Panc1 (cell line): ENCODE results near the gene TJP3. TPM values are rescaled to one million over a fixed set of nuclear protein-coding genes. Genes with fewer than 3 reads are reported as not detected.

Experiments
- ATAC-seq: fragments of 200-7000 bp; cut with Tn5 transposase; 2 replicates; pipeline ENCODE4 v1.9.1; 2020; ENCODE audit warnings: mild to moderate bottlenecking, moderate library complexity
- BruUV-seq: library from RNA; stranded (reverse); fragments of 400-500 nt; replicated peaks from 2 replicates; lab custom pipeline; 2021; lab: Mats Ljungman, UMichigan
- CTCF ChIA-PET: fragments of 300-600 bp; sonication (Branson Sonifier 250); formaldehyde crosslinking; loops from one replicate; lab custom pipeline; 2022; ENCODE audit warnings: antibody characterized with exemption; lab: Charles Lee
- POLR2A ChIA-PET: fragments of 300-600 bp; sonication (Branson Sonifier 250); formaldehyde crosslinking; loops from one replicate; lab custom pipeline; 2022; ENCODE audit warnings: antibody characterized with exemption; lab: Charles Lee
- DNase-seq: peaks from one replicate; pipeline ENCODE4 v3.0.0-alpha.2; 2010; ENCODE audit warnings: low read depth, low spot score
- H3K27ac ChIP-seq: 2 replicates; pipeline ENCODE4 v1.5.1; 2011; ENCODE audit warnings: mild to moderate bottlenecking, low read length, inconsistent platforms
- H3K27me3 ChIP-seq: fragments of 200-500 bp; sonication (Bioruptor generic); 2 replicates; pipeline ENCODE4 v1.6.0; 2014; ENCODE audit warnings: low read length, inconsistent platforms; ENCODE audit not compliant: control insufficient read depth, insufficient read depth
- H3K36me3 ChIP-seq: fragments of 200-500 bp; sonication (Bioruptor generic); 2 replicates; pipeline ENCODE4 v1.5.1; 2014; ENCODE audit warnings: inconsistent platforms, mild to moderate bottlenecking, low read length, moderate library complexity; ENCODE audit not compliant: control insufficient read depth, insufficient read depth
- H3K4me1 ChIP-seq: 2 replicates; pipeline ENCODE4 v1.5.1; 2011; ENCODE audit warnings: inconsistent platforms, mild to moderate bottlenecking, low read length, moderate library complexity; ENCODE audit not compliant: control insufficient read depth, insufficient read depth
- H3K4me3 ChIP-seq, 2 experiments: 2 replicates each; pipeline ENCODE4 v1.5.1; 2011 to 2012; ENCODE audit warnings: low read depth in 2 of 2, low read length in 2 of 2, mild to moderate bottlenecking in 2 of 2, inconsistent platforms in 1 of 2, moderate library complexity in 1 of 2
- H3K9me3 ChIP-seq: fragments of 200-500 bp; sonication (Bioruptor generic); 2 replicates; pipeline ENCODE4 v1.5.1; 2014; ENCODE audit warnings: low read depth, mild to moderate bottlenecking, inconsistent platforms, low read length, moderate library complexity; ENCODE audit not compliant: control insufficient read depth, insufficient read depth
- POLR2AphosphoS5 ChIP-seq: IDR thresholded peaks from 2 replicates; pipeline ENCODE4 v1.6.1; 2012; ENCODE audit warnings: mild to moderate bottlenecking, low read depth, low read length, moderate library complexity
- SIN3A ChIP-seq: IDR thresholded peaks from 2 replicates; pipeline ENCODE4 v1.6.1; 2012; ENCODE audit warnings: low read depth, mild to moderate bottlenecking, low read length, moderate library complexity, borderline replicate concordance; ENCODE audit not compliant: insufficient read depth
- TCF7L2 ChIP-seq: IDR thresholded peaks from 2 replicates; pipeline ENCODE4 v1.6.1; 2011; ENCODE audit warnings: mild to moderate bottlenecking, low read depth, low read length, inconsistent platforms
- in situ Hi-C: cut with HindIII; loops from 2 replicates; pipeline ENCODE4 v1.10.0; 2016; ENCODE audit warnings: low sequenced_read_pairs, low pct_unique_long_range_greater_than_20kb
- intact Hi-C: fragments of 100-400 bp; cut with micrococcal nuclease; formaldehyde crosslinking; loops from one replicate; pipeline ENCODE4 v1.10.0; 2022; ENCODE audit not compliant: unreplicated experiment
- total RNA-seq: library from RNA; stranded (reverse); gene quantifications from one replicate; pipeline ENCODE4 v1.2.1, GENCODE V29; 2021; ENCODE audit not compliant: unreplicated experiment

TJP3 gene
- total RNA-seq, 1 experiment from 2014 or later = 2.7 TPM

- BruUV-seq = no TSS peak
- H3K4me3 ChIP-seq = no peak overlapping the region
- H3K27ac ChIP-seq = no peak overlapping the region
- in situ Hi-C loops (no loop called here), intact Hi-C loops (no loop called here)
- no peaks in the 10 kb centered on the region for H3K36me3 ChIP-seq
- TF ChIP-seq SIN3A = no peak
- TF ChIP-seq TCF7L2 = no peak
- DNase-seq (no peak), ATAC-seq (no peak)
- no peaks in the 10 kb centered on the region for H3K4me1 ChIP-seq
- ChIA-PET CTCF (interaction anchor here (1.1 kb wide), 1 partner anchor 52 kb away, joined by 3 read pairs; no protein-coding TSS in a partner anchor), POLR2A (no interaction called here)
- no peaks in the 10 kb centered on the region for H3K27me3 ChIP-seq
- no peaks in the 10 kb centered on the region for H3K9me3 ChIP-seq
Observed at GRCh38 chr19:3796358-3796757, 88.2 kb downstream of the TJP3 start.

GRCh38 chr19:3798137-3798536 is 90.0 kb downstream of the TJP3 start:
- Histone ChIP-seq H3K27me3 (no peaks in the 10 kb centered on the region), H3K4me1 (no peaks in the 10 kb centered on the region), H3K9me3 (no peaks in the 10 kb centered on the region), H3K27ac (no peak overlapping the region), H3K36me3 (no peaks in the 10 kb centered on the region), H3K4me3 (no peak overlapping the region)
- TF ChIP-seq POLR2AphosphoS5 (no peak), SIN3A (no peak)
- DNase-seq = no peak
- ChIA-PET CTCF (no interaction called here), POLR2A (no interaction called here)
- BruUV-seq = no TSS peak
- intact Hi-C loops (no loop called here), in situ Hi-C loops (no loop called here)
- ATAC-seq = no peak

Other genes starting within 250 kb of the TJP3 start
- gene SMIM24, start 227.9 kb upstream of the TJP3 start, total RNA-seq = 0.28 TPM
- not detected for gene SMIM44, start 224.9 kb upstream of the TJP3 start, total RNA-seq
- 24.9 TPM for gene DOHH, start 207.7 kb upstream of the TJP3 start, total RNA-seq
- 48.7 TPM for gene FZR1, start 202.1 kb upstream of the TJP3 start, total RNA-seq
- gene TEKTIP1, start 169.2 kb upstream of the TJP3 start, total RNA-seq = not detected
- gene MFSD12, start 150.8 kb upstream of the TJP3 start, total RNA-seq = 98.8 TPM
- 74.7 TPM for gene HMG20B, start 135.4 kb upstream of the TJP3 start, total RNA-seq
- gene GIPC3, start 122.9 kb upstream of the TJP3 start, total RNA-seq = 0.92 TPM
- 5.2 TPM for gene TBXA2R, start 101.5 kb upstream of the TJP3 start, total RNA-seq
- 25.2 TPM for gene CACTIN, start 81.6 kb upstream of the TJP3 start, total RNA-seq
- 30.6 TPM for gene PIP5K1C, start 7.9 kb upstream of the TJP3 start, total RNA-seq
- gene APBA3, start 53.3 kb downstream of the TJP3 start, total RNA-seq = 34.0 TPM
- 42.8 TPM for gene MRPL54, start 54.3 kb downstream of the TJP3 start, total RNA-seq
- gene RAX2, start 63.8 kb downstream of the TJP3 start, total RNA-seq = not detected
- gene MATK, start 78.0 kb downstream of the TJP3 start, total RNA-seq = 0.21 TPM
- gene ZFR2, start 160.7 kb downstream of the TJP3 start, total RNA-seq = 0.74 TPM
- 0.15 TPM for gene ATCAY, start 172.3 kb downstream of the TJP3 start, total RNA-seq
- 0.21 TPM for gene NMRK2, start 224.7 kb downstream of the TJP3 start, total RNA-seq